Activated CD8-positive, alpha-beta T cell treated with anti-CD3 and anti-CD28 coated beads for 36 hours (primary cell): ENCODE data around the gene KCNK2. TPM values are rescaled to one million over a fixed set of nuclear protein-coding genes. Genes with fewer than 3 reads are reported as not detected.
"Not testable (repeated sequence)": the region's sequence is repeated elsewhere in the genome, so short reads cannot be mapped to it uniquely, and the experiment has no call there.

Experiments
- ATAC-seq: fragments of 200-7000 bp; cut with Tn5 transposase; one replicate; pipeline ENCODE4 v1.10.0; 2021; ENCODE audit warnings: mild to moderate bottlenecking, moderate library complexity
- CTCF ChIA-PET: fragments of 350-600 bp; sonication (Branson Sonifier 250); formaldehyde crosslinking; loops from one replicate; lab custom pipeline; 2021; ENCODE audit warnings: antibody characterized with exemption; lab: Charles Lee
- POLR2A ChIA-PET: fragments of 350-600 bp; sonication (Branson Sonifier 250); formaldehyde crosslinking; loops from one replicate; lab custom pipeline; 2021; ENCODE audit warnings: antibody characterized with exemption; lab: Charles Lee
- DNase-seq: peaks from one replicate; pipeline ENCODE4 v3.0.0-alpha.2; 2020
- H3K27ac Mint-ChIP-seq: one replicate; pipeline ENCODE4 v1.8.0; 2021; ENCODE audit warnings: mild to moderate bottlenecking, mixed read lengths
- H3K27me3 Mint-ChIP-seq: one replicate; pipeline ENCODE4 v1.8.0; 2021; ENCODE audit warnings: mixed read lengths
- H3K36me3 Mint-ChIP-seq: one replicate; pipeline ENCODE4 v1.8.0; 2021; ENCODE audit warnings: low read depth, mixed read lengths
- H3K4me1 Mint-ChIP-seq: one replicate; pipeline ENCODE4 v1.8.0; 2021; ENCODE audit warnings: low read depth, mixed read lengths
- H3K4me3 Mint-ChIP-seq: one replicate; pipeline ENCODE4 v1.8.0; 2021; ENCODE audit warnings: mild to moderate bottlenecking, moderate library complexity, mixed read lengths
- H3K9me3 Mint-ChIP-seq: one replicate; pipeline ENCODE4 v1.8.0; 2021; ENCODE audit warnings: mixed read lengths
- intact Hi-C: fragments of 100-400 bp; cut with micrococcal nuclease; formaldehyde crosslinking; loops from one replicate; pipeline ENCODE4 v1.10.0; 2022
- total RNA-seq, 2 experiments: library from RNA; stranded (reverse); gene quantifications; one replicate each; pipeline ENCODE4 v1.2.3, GENCODE V29; 2021
- TF ChIP-seq, protein P1 (sequence below): fragments of 200-600 bp; IDR thresholded peaks from one replicate; pipeline ENCODE4 v1.8.0; 2022; ENCODE audit warnings: antibody characterized with exemption, mild to moderate bottlenecking

KCNK2 gene
- total RNA-seq, 2 experiments from 2014 or later = not detected

DNA sequence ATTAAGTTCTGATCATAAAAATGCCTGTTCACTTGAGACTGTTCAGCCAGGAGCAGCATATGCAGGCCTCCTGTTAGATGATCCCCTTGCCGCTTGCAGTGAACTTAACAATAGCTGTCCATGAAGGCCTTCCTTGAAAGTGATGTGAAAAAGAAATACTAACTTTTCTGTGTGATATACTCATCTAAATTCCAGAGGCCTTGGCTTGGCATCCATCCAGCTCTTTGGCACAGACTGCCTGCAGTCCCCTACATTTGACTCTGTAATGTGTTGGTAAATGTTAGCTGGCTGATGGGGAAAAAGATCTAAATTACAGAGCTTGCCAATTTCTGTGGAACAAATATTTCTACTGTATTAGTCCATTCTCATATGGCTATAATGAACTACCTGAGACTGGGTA, 73.7 kb downstream of the KCNK2 start:
- Mint-ChIP-seq H3K4me1 (no peaks in the 10 kb centered on the region), H3K27ac (no peak overlapping the region), H3K27me3 (no peaks in the 10 kb centered on the region), H3K36me3 (no peaks in the 10 kb centered on the region), H3K9me3 (no peaks in the 10 kb centered on the region), H3K4me3 (no peak overlapping the region)
- ATAC-seq (no peak), DNase-seq (no peak)
- TF ChIP-seq, protein P1, sequence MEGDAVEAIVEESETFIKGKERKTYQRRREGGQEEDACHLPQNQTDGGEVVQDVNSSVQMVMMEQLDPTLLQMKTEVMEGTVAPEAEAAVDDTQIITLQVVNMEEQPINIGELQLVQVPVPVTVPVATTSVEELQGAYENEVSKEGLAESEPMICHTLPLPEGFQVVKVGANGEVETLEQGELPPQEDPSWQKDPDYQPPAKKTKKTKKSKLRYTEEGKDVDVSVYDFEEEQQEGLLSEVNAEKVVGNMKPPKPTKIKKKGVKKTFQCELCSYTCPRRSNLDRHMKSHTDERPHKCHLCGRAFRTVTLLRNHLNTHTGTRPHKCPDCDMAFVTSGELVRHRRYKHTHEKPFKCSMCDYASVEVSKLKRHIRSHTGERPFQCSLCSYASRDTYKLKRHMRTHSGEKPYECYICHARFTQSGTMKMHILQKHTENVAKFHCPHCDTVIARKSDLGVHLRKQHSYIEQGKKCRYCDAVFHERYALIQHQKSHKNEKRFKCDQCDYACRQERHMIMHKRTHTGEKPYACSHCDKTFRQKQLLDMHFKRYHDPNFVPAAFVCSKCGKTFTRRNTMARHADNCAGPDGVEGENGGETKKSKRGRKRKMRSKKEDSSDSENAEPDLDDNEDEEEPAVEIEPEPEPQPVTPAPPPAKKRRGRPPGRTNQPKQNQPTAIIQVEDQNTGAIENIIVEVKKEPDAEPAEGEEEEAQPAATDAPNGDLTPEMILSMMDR = no peak
- intact Hi-C loops = no loop called here
- ChIA-PET POLR2A (no interaction called here), CTCF (no interaction called here)

DNA sequence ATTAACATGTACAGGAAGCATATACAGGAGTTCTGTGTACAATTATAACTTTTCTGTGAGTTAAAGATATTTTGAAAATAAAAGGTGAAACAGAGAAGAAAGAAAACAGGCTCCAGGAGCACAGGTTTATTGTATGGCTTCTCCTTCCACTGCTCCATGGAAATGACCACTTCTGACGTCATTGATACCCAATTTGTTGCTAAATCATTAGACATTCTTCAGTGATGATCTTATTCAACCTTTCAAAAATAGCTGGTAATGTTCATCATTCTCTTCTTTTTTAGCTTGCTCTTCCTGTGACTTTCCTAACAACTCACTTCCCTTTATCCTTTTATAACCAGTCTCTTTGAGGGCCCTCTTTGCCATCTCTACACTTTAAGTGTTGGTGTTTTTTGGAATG, 77.8 kb downstream of the KCNK2 start:
- TF ChIP-seq, protein P1 = no peak
- intact Hi-C loops = no loop called here
- Mint-ChIP-seq H3K36me3 (no peaks in the 10 kb centered on the region), H3K27ac (no peak overlapping the region), H3K9me3 (peaks cover 9% of the 10 kb centered on the region), H3K27me3 (no peaks in the 10 kb centered on the region), H3K4me3 (no peak overlapping the region), H3K4me1 (no peaks in the 10 kb centered on the region)
- no peak for DNase-seq
- CTCF ChIA-PET = no interaction called here
- POLR2A ChIA-PET = no interaction called here
- no peak for ATAC-seq

DNA sequence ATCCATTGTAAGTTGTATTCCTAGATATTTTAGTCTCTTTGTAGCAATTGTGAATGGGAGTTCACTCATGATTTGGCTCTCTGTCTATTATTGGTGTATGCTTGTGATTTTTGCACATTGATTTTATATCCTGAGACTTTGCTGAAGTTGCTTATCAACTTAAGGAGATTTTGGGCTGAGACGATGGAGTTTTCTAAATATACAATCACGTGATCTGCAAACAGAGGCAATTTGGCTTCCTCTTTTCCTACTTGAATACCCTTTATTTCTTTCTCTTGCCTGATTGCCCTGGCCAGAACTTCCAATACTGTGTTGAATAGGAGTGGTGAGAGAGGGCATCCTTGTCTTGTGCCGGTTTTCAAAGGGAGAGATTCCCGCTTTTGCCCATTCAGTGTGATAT, 80.6 kb downstream of the KCNK2 start:
- H3K4me3 Mint-ChIP-seq, H3K36me3 Mint-ChIP-seq, intact Hi-C loops, H3K27ac Mint-ChIP-seq, CTCF ChIA-PET, POLR2A ChIA-PET, DNase-seq, ATAC-seq, H3K9me3 Mint-ChIP-seq, H3K4me1 Mint-ChIP-seq, H3K27me3 Mint-ChIP-seq: not testable (repeated sequence)

DNA sequence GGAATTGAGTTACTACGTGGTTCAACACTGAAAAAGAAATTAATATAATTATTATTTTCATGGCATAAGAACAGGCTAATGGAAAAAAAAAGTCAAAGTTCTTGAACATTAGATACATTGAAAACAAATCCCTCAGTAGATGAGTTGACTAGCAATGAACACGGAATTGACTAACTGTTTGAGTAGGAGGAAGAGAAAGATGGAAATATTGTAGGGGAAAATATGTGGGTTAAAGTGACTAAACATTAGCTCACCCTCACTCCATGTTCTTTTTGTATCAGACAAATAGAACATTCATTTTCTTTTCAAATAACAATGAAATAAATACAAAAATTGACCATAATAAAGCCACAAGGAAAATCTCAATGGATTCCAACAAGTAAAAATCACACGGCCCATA, 84.3 kb downstream of the KCNK2 start:
- CTCF ChIA-PET = no interaction called here
- Mint-ChIP-seq H3K4me3 (no peak overlapping the region), H3K4me1 (no peaks in the 10 kb centered on the region), H3K27me3 (no peaks in the 10 kb centered on the region), H3K9me3 (peaks cover 8% of the 10 kb centered on the region), H3K27ac (no peak overlapping the region), H3K36me3 (no peaks in the 10 kb centered on the region)
- no peak for DNase-seq
- POLR2A ChIA-PET = no interaction called here
- no peak for ATAC-seq
- TF ChIP-seq, protein P1 = no peak
- intact Hi-C loops = no loop called here

DNA sequence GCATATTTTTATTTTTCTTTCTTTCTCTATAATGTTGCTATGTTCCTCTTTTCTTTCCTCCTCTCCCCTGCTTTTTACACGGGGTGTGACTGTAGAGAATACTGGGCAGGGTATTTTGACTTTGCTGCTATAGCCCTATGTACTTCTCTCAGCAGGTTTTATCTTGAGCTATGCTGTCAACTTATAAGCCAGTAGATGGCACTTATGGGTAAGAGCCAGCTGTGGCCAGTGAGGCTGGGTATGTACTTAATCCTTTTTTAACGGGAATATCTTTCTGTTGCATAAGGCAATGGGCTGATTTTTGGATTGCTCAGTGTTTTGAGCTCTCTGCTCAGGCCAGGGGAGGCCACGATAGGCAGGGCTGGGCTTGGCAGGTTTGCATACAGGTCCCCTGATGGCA, 99.0 kb downstream of the KCNK2 start:
- Mint-ChIP-seq H3K27ac (no peak overlapping the region), H3K4me1 (no peaks in the 10 kb centered on the region), H3K9me3 (peaks cover 17% of the 10 kb centered on the region), H3K27me3 (peaks cover 2% of the 10 kb centered on the region), H3K36me3 (no peaks in the 10 kb centered on the region), H3K4me3 (no peak overlapping the region)
- no peak for DNase-seq
- TF ChIP-seq, protein P1 = no peak
- CTCF ChIA-PET = no interaction called here
- intact Hi-C loops = no loop called here
- ATAC-seq = no peak
- POLR2A ChIA-PET = no interaction called here

DNA sequence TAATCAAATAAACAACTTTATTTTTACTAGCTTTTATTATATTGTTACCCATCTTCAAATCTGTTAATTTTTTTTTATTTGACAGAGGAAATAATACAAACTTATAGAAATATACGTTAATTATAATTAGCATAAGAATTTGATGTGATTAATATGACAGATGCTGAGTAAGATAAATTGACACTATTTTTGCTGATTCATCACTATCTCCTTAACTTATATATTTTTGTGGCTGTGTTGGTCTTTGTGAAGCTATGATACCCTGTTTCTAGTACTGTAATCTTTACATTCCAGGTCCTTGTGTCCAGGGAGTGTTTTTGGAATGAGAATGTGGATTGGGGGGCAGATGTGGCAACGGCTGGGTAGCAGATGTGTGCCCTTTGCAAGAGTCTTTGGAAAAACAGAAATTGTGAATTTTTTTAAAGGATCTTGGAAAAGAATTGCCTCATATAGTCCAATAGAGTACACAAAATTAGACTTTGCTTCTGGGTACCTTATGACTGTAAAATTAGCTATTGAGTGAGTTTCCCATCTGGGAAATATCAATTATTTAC, 102.6 kb downstream of the KCNK2 start:
- Mint-ChIP-seq H3K27me3 (peaks cover 4% of the 10 kb centered on the region), H3K9me3 (peaks cover 7% of the 10 kb centered on the region), H3K27ac (no peak overlapping the region), H3K4me1 (no peaks in the 10 kb centered on the region), H3K36me3 (no peaks in the 10 kb centered on the region), H3K4me3 (no peak overlapping the region)
- TF ChIP-seq, protein P1 = no peak
- DNase-seq = no peak
- CTCF ChIA-PET = no interaction called here
- POLR2A ChIA-PET = no interaction called here
- intact Hi-C loops = no loop called here
- no peak for ATAC-seq
